HepG2 (cell line): ENCODE results near the gene COMT. TPM values are rescaled to one million over a fixed set of nuclear protein-coding genes. Genes with fewer than 3 reads are reported as not detected.

Experiments
- CTCF ChIP-seq: sonication (generic); formaldehyde crosslinking; IDR thresholded peaks from 2 replicates; pipeline ENCODE4 v1.5.0; 2020; ENCODE audit warnings: mild to moderate bottlenecking, missing genetic modification reagents, moderate library complexity
- ERF ChIP-seq: IDR thresholded peaks from 2 replicates; pipeline ENCODE4 v1.6.1; 2018; ENCODE audit warnings: missing biosample characterization, missing genetic modification reagents
- HMG20A ChIP-seq: IDR thresholded peaks from 2 replicates; pipeline ENCODE4 v1.6.1; 2016; ENCODE audit warnings: borderline replicate concordance
- HOXD1 ChIP-seq: sonication (generic); formaldehyde crosslinking; IDR thresholded peaks from 2 replicates; pipeline ENCODE4 v1.5.0; 2020; ENCODE audit warnings: missing genetic modification reagents
- KMT2B ChIP-seq: IDR thresholded peaks from 2 replicates; pipeline ENCODE4 v1.6.1; 2016; ENCODE audit warnings: missing genetic modification reagents, missing compliant biosample characterization
- TFDP1 ChIP-seq: IDR thresholded peaks from 2 replicates; pipeline ENCODE4 v1.6.1; 2016; ENCODE audit warnings: missing compliant biosample characterization, missing genetic modification reagents, borderline replicate concordance
- U2AF1 ChIP-seq: fragments of 200-400 bp; formaldehyde crosslinking; optimal IDR thresholded peaks from 2 replicates; pipeline ENCODE3; 2017; ENCODE audit warnings: mild to moderate bottlenecking, low read depth, low read length
- ZBTB20 ChIP-seq: sonication (generic); formaldehyde crosslinking; IDR thresholded peaks from 2 replicates; pipeline ENCODE4 v1.8.1; 2023; ENCODE audit warnings: missing genetic modification reagents, low read depth, mild to moderate bottlenecking, borderline replicate concordance
- ZKSCAN5 ChIP-seq: sonication (generic); formaldehyde crosslinking; IDR thresholded peaks from 2 replicates; pipeline ENCODE4 v1.5.1; 2020; ENCODE audit warnings: mild to moderate bottlenecking, missing genetic modification reagents
- ZMYM4 ChIP-seq: sonication (generic); formaldehyde crosslinking; IDR thresholded peaks from 2 replicates; pipeline ENCODE4 v1.8.1; 2023; ENCODE audit warnings: mild to moderate bottlenecking, missing genetic modification reagents
- ZNF138 ChIP-seq: sonication (generic); formaldehyde crosslinking; IDR thresholded peaks from 2 replicates; pipeline ENCODE4 v1.5.0; 2020; ENCODE audit warnings: mild to moderate bottlenecking, low read depth, missing genetic modification reagents
- ZNF546 ChIP-seq: sonication (generic); formaldehyde crosslinking; conservative IDR thresholded peaks from 2 replicates; pipeline ENCODE4 v1.8.1; 2023; ENCODE audit warnings: mild to moderate bottlenecking, missing genetic modification reagents
- ZNF652 ChIP-seq: IDR thresholded peaks from 2 replicates; pipeline ENCODE4 v1.6.1; 2016; ENCODE audit warnings: low read depth, borderline replicate concordance
- polyA plus RNA-seq, 8 experiments: library from polyadenylated mRNA; depleted of rRNA in 3 of 8; stranded (reverse) in 7 of 8; unstranded in 1 of 8; fragments of >200 nt; fragmentation: Illumina TruSeq in 4 of 8; extraction: Trizol in 4 of 8; gene quantifications; 2 replicates each; pipeline versions ENCODE4 v1.2.1 to v1.2.3, GENCODE V29; 2011 to 2016; ENCODE audit warnings: low read depth in 4 of 8, missing spikeins in 1 of 8, mixed read lengths in 1 of 8; ENCODE audit not compliant: insufficient read depth in 1 of 8
- total RNA-seq, 5 experiments: library from RNA; depleted of rRNA; stranded (reverse); fragments of >200 nt; fragmentation: Illumina TruSeq; extraction: Trizol; gene quantifications; 2 replicates each; pipeline ENCODE4 v1.2.3, GENCODE V29; 2016; ENCODE audit warnings: low read depth in 1 of 5
- TF ChIP-seq, protein P1 (sequence below): sonication (generic); formaldehyde crosslinking; conservative IDR thresholded peaks from 2 replicates; pipeline ENCODE4 v1.8.1; 2023; ENCODE audit warnings: missing genetic modification reagents
- TF ChIP-seq, protein P2 (sequence below): sonication (generic); formaldehyde crosslinking; IDR thresholded peaks from 2 replicates; pipeline ENCODE4 v1.4.0; 2020; ENCODE audit warnings: missing genetic modification reagents
- TF ChIP-seq, protein P3 (sequence below): sonication (generic); formaldehyde crosslinking; IDR thresholded peaks from 2 replicates; pipeline ENCODE4 v1.5.1; 2020; ENCODE audit warnings: missing genetic modification reagents, mild to moderate bottlenecking, borderline replicate concordance
- TF ChIP-seq, protein P4 (sequence below): sonication (generic); formaldehyde crosslinking; IDR thresholded peaks from 2 replicates; pipeline ENCODE4 v1.5.0; 2020; ENCODE audit warnings: missing genetic modification reagents

The COMT gene
- total and polyA plus RNA-seq, 2 of the 13 experiments (the other 11 are each of a cell fraction or from before 2014, with no cell fraction given), result 156 to 162 TPM

GRCh38 chr22:19970479-19971275 is 29.1 kb downstream of the COMT start (continued):
- TF ChIP-seq TFDP1 (CRISPR knock-in tag), result peak; percentile 70
- peak; percentile 89 for TF ChIP-seq ERF (CRISPR knock-in tag)
- peak; percentile 38 for TF ChIP-seq U2AF1
- TF ChIP-seq, protein P1, sequence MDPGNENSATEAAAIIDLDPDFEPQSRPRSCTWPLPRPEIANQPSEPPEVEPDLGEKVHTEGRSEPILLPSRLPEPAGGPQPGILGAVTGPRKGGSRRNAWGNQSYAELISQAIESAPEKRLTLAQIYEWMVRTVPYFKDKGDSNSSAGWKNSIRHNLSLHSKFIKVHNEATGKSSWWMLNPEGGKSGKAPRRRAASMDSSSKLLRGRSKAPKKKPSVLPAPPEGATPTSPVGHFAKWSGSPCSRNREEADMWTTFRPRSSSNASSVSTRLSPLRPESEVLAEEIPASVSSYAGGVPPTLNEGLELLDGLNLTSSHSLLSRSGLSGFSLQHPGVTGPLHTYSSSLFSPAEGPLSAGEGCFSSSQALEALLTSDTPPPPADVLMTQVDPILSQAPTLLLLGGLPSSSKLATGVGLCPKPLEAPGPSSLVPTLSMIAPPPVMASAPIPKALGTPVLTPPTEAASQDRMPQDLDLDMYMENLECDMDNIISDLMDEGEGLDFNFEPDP (CRISPR knock-in tag), result no peak
- TF ChIP-seq, protein P2, sequence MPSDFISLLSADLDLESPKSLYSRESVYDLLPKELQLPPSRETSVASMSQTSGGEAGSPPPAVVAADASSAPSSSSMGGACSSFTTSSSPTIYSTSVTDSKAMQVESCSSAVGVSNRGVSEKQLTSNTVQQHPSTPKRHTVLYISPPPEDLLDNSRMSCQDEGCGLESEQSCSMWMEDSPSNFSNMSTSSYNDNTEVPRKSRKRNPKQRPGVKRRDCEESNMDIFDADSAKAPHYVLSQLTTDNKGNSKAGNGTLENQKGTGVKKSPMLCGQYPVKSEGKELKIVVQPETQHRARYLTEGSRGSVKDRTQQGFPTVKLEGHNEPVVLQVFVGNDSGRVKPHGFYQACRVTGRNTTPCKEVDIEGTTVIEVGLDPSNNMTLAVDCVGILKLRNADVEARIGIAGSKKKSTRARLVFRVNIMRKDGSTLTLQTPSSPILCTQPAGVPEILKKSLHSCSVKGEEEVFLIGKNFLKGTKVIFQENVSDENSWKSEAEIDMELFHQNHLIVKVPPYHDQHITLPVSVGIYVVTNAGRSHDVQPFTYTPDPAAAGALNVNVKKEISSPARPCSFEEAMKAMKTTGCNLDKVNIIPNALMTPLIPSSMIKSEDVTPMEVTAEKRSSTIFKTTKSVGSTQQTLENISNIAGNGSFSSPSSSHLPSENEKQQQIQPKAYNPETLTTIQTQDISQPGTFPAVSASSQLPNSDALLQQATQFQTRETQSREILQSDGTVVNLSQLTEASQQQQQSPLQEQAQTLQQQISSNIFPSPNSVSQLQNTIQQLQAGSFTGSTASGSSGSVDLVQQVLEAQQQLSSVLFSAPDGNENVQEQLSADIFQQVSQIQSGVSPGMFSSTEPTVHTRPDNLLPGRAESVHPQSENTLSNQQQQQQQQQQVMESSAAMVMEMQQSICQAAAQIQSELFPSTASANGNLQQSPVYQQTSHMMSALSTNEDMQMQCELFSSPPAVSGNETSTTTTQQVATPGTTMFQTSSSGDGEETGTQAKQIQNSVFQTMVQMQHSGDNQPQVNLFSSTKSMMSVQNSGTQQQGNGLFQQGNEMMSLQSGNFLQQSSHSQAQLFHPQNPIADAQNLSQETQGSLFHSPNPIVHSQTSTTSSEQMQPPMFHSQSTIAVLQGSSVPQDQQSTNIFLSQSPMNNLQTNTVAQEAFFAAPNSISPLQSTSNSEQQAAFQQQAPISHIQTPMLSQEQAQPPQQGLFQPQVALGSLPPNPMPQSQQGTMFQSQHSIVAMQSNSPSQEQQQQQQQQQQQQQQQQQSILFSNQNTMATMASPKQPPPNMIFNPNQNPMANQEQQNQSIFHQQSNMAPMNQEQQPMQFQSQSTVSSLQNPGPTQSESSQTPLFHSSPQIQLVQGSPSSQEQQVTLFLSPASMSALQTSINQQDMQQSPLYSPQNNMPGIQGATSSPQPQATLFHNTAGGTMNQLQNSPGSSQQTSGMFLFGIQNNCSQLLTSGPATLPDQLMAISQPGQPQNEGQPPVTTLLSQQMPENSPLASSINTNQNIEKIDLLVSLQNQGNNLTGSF (CRISPR knock-in tag), result no peak
- peak; percentile 36; the same call in 1 of the 2 replicates for TF ChIP-seq KMT2B (CRISPR knock-in tag)
- no peak for TF ChIP-seq ZKSCAN5 (CRISPR knock-in tag)
- peak; percentile 48; the same call in 1 of the 2 replicates for TF ChIP-seq ZNF652 (CRISPR knock-in tag)
- no peak for TF ChIP-seq ZNF138 (CRISPR knock-in tag)
- peak; percentile 95; the same call in 1 of the 2 replicates for TF ChIP-seq ZBTB20 (CRISPR knock-in tag)
- TF ChIP-seq HMG20A (CRISPR knock-in tag), result peak; percentile 42; the same call in 1 of the 2 replicates
- peak; percentile 94 for TF ChIP-seq CTCF
- 0 out of 2 replicates have a peak, but pooled peaks have one; percentile 26 for TF ChIP-seq HOXD1
- no peak; the same call in 1 of the 2 replicates for TF ChIP-seq ZMYM4 (CRISPR knock-in tag)
- TF ChIP-seq, protein P3, sequence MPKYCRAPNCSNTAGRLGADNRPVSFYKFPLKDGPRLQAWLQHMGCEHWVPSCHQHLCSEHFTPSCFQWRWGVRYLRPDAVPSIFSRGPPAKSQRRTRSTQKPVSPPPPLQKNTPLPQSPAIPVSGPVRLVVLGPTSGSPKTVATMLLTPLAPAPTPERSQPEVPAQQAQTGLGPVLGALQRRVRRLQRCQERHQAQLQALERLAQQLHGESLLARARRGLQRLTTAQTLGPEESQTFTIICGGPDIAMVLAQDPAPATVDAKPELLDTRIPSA, result peak; percentile 62; the same call in 1 of the 2 replicates
- TF ChIP-seq ZNF546 (CRISPR knock-in tag), result 0 out of 2 replicates have a peak, but pooled peaks have one; percentile 72
- TF ChIP-seq, protein P4, sequence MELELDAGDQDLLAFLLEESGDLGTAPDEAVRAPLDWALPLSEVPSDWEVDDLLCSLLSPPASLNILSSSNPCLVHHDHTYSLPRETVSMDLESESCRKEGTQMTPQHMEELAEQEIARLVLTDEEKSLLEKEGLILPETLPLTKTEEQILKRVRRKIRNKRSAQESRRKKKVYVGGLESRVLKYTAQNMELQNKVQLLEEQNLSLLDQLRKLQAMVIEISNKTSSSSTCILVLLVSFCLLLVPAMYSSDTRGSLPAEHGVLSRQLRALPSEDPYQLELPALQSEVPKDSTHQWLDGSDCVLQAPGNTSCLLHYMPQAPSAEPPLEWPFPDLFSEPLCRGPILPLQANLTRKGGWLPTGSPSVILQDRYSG, result no peak
